ENCODE results near the gene DESI1. TPM values are rescaled to one million over a fixed set of nuclear protein-coding genes. Genes with fewer than 3 reads are reported as not detected.
"Not testable (repeated sequence)": the region's sequence is repeated elsewhere in the genome, so short reads cannot be mapped to it uniquely, and the experiment has no call there.

DESI1 gene
- total RNA-seq, result 29.5 TPM
- long read RNA-seq, transcript DESI1-201 (6 exons, 3,833 nt), result major isoform, 6 of 12 reads
- long read RNA-seq, partial matches to known transcripts, result 3 of 12 reads
- long read RNA-seq, other reads (novel, unspliced or antisense), result 3 of 12 reads

- Histone ChIP-seq H3K27ac (peak within 1 kb of the TSS; percentile 94), H3K4me1 (peaks cover 36% of the 10 kb centered on the region), H3K36me3 (peaks cover 34% of the 10 kb centered on the region), H3K4me3 (peak within 1 kb of the TSS; percentile 90), H3K9me3 (no peaks in the 10 kb centered on the region), H3K27me3 (no peaks in the 10 kb centered on the region)
- DNase-seq (no peak), ATAC-seq (no peak)
- no peak for TF ChIP-seq CTCF (IDR thresholded peaks at IDR 0.05)
- intact Hi-C loops (cut with DNase I), result no loop called here
These were observed at the start of gene DESI1 for GRCh38 chr22:41620589-41621098. DESI1 (minus strand) TSS chr22:41621043; CDS start chr22:41620839, 204 bp downstream.

GRCh38 chr22:41668971-41669911, 48.4 kb upstream of the DESI1 start:
- Histone ChIP-seq H3K9me3 (no peaks in the 10 kb centered on the region), H3K27me3 (no peaks in the 10 kb centered on the region), H3K36me3 (peaks cover 26% of the 10 kb centered on the region), H3K4me1 (peaks cover 10% of the 10 kb centered on the region), H3K4me3 (no peak overlapping the region), H3K27ac (peak overlapping the region; percentile 42)
- no peak for TF ChIP-seq CTCF (IDR thresholded peaks at IDR 0.05)
- no peak for ATAC-seq
- intact Hi-C loops (cut with DNase I), result no loop called here
- no peak for DNase-seq

GRCh38 chr22:41664951-41665350, 44.1 kb upstream of the DESI1 start:
- intact Hi-C loops (cut with DNase I), result no loop called here
- Histone ChIP-seq H3K27me3 (no peaks in the 10 kb centered on the region), H3K27ac (no peak overlapping the region), H3K4me3 (no peak overlapping the region), H3K36me3 (peaks cover 55% of the 10 kb centered on the region), H3K4me1 (peaks cover 10% of the 10 kb centered on the region), H3K9me3 (no peaks in the 10 kb centered on the region)
- TF ChIP-seq CTCF (IDR thresholded peaks at IDR 0.05), result no peak
- DNase-seq (no peak), ATAC-seq (no peak)

GRCh38 chr22:41664490-41664889, 43.6 kb upstream of the DESI1 start:
- H3K36me3 ChIP-seq, result peaks cover 59% of the 10 kb centered on the region

GRCh38 chr22:41663594-41663993, 42.8 kb upstream of the DESI1 start:
- H3K4me3 ChIP-seq; intact Hi-C loops (cut with DNase I): not testable (repeated sequence)

More at GRCh38 chr22:41664490-41664889, 43.6 kb upstream of the DESI1 start:
- intact Hi-C loops (cut with DNase I), result no loop called here
- H3K9me3 ChIP-seq, result no peaks in the 10 kb centered on the region
- peaks cover 10% of the 10 kb centered on the region for H3K4me1 ChIP-seq
- no peak for TF ChIP-seq CTCF (IDR thresholded peaks at IDR 0.05)
- no peaks in the 10 kb centered on the region for H3K27me3 ChIP-seq
- ATAC-seq (no peak), DNase-seq (no peak)
- no peak overlapping the region for H3K4me3 ChIP-seq
- H3K27ac ChIP-seq, result no peak overlapping the region

GRCh38 chr22:41661713-41662112, 40.9 kb upstream of the DESI1 start:
- no peak overlapping the region for H3K27ac ChIP-seq
- H3K4me3 ChIP-seq, result no peak overlapping the region
- peaks cover 87% of the 10 kb centered on the region for H3K36me3 ChIP-seq
- intact Hi-C loops (cut with DNase I), result no loop called here
- H3K9me3 ChIP-seq, result no peaks in the 10 kb centered on the region
- H3K27me3 ChIP-seq, result no peaks in the 10 kb centered on the region
- ATAC-seq (no peak), DNase-seq (no peak)
- TF ChIP-seq CTCF (IDR thresholded peaks at IDR 0.05), result no peak
- H3K4me1 ChIP-seq, result peaks cover 2% of the 10 kb centered on the region

More at GRCh38 chr22:41663594-41663993, 42.8 kb upstream of the DESI1 start:
- not testable (repeated sequence) for H3K27me3 ChIP-seq, H3K27ac ChIP-seq, DNase-seq, H3K9me3 ChIP-seq, H3K4me1 ChIP-seq, ATAC-seq
- peaks cover 68% of the 10 kb centered on the region for H3K36me3 ChIP-seq

Measured in upper lobe of right lung (tissue), 1 donor.